Hematopoietic multipotent progenitor cell treated with erythropoietin and hydrocortisone succinate and interleukin-3 and kit ligand, for 8 days (in vitro differentiated cells): ENCODE measurements around the gene PMEPA1.

ENCODE experiments used
- DNase-seq: peaks from one replicate; pipeline ENCODE4 v3.0.0-alpha.2; 2015

Gene PMEPA1

DNA sequence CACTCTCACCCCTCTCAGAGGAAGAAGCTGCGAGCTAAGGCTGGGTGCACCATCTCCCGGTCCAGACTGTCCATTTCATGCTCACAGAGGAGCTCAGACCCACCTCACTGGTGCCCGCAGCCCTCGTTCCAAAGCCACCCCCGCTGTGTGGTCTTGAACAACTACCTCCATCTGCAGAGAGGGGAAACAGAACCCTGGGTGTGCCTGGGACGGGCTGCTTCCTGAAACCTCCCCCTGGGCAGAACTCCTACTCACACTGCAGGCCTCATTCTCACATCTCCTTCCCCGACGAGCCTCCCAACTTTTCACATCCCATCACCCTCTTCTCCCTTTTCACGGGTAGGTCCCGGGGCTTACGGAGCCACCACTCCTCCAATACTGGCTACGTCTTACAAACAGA lies 18.1 kb downstream of the PMEPA1 start:
- no peak for DNase-seq

DNA sequence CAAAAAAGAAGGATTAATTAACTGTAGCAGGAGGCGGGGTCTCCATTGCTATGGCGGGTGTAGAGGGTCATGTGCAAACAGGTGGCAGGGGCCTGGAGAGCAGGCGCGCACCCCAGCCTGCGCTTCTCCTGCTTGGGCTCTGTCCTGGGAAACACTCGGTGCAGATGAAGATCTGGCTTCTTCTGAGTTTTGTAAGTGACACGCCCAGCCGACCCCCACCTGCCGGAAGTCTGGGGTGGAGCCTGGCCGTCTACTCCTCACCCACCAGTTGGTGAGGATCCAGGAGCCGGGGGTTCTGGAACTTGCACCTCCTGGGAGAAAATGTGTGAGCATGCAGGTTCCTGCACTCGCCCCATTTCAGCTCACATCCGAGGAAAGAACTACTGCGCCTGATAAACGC lies 19.3 kb downstream of the PMEPA1 start:
- no peak for DNase-seq

DNA sequence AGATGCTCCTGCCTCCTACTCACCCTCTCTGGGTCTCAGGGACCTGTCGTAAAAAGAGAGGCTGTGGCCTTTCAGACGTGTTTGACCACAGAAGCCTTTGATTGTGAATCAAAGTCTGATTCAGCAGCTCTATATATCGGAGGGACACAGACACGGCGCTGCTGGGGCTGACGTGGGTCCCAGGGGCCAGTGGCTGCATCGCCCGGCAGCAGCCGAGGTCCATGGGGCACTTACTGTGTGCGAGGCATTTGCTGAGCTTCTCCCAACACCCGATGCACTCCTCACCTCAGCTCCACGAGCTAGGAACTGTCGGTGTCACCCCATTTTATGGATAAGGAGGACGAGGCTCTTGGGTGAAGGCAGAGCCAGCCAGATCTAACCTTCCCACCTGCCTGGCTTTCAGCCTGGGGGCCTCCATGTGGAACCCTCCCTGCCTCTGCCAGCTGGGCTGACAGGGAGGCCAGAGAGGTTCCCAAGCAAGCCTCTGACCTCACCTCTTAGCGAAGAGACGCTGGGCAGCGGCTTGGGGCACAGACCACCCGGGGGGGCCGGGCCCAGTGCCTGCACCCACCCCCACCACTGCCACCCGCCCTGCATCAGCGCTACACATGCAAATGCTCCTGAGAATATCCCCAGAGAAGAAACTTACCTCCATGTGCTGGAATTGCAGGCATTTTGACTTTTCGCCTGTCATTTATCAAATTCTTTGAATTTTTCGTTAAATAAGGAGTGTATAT lies 19.9 kb downstream of the PMEPA1 start:
- no peak for DNase-seq

DNA sequence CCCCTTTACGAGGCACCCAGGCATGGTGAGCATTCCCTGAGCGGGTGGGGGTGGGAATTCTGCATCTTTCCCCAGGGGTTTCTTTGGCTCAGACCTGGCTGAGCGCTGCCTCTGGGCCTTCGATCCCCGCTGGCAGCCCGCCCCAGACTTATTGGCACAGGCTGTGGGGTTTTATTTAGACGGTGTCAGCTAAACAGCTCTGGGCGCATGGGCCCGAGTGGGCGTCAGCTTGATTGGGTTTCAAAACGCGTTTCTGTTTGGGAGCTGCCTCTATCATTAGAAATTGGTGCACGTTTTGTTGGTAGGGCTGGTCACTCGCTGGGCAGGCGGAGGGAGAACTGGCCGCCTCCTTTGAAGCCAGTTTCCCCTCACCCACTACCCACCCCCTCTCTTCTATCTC lies 21.0 kb downstream of the PMEPA1 start:
- DNase-seq: no peak

DNA sequence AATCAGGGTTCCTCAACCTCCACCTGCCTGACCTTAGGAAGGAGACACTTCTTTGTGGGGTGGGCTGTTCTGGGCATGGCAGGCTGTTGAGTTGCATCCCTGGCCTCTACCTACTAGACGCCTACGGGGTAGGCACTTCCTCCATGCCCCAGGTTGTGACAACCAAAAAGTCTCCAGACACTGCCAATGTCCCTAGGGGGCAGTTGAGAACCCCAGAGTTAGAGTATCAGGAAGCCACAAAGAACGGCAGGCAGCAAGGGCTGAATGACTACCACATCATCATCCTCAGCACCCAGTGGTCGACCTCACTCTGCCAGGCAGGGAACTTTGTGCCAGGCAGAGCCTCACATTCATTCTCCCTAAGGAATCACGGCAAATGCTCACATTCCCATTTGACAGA lies 21.5 kb downstream of the PMEPA1 start:
- no peak for DNase-seq

DNA sequence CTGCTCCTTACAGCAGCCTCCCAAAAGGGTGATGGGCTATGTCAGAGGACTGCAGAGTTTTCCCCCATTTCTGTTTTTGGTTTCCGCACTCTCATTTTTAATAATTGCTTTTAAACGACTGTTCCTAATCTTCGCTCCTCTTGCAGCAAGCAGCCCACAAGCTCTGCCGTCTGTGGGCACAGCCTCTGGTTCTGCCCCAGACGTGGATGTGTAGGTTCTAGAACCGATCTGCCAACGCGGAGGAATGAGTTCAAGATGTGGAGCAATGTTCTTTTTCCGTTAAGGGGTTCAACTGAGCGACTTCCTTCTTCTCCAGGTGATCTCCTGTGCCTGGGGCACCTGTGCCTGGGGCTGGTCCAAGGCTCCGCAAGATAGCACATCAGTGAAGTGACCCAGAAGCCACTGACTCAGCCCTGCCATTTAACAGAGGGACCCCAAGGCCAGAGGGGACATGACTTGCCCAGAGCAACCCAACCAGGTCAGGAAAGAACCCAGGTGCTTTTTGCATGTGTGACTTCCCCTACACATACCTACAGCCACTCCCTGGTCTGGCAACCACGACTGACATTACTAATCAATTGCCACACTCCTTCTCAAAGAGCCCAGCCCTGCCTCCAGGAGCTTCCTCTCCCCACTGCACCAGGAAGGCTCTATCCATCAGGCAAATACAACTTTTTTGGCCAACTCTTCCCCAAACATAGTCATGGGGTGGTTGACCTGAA lies 22.7 kb downstream of the PMEPA1 start:
- no peak for DNase-seq

DNA sequence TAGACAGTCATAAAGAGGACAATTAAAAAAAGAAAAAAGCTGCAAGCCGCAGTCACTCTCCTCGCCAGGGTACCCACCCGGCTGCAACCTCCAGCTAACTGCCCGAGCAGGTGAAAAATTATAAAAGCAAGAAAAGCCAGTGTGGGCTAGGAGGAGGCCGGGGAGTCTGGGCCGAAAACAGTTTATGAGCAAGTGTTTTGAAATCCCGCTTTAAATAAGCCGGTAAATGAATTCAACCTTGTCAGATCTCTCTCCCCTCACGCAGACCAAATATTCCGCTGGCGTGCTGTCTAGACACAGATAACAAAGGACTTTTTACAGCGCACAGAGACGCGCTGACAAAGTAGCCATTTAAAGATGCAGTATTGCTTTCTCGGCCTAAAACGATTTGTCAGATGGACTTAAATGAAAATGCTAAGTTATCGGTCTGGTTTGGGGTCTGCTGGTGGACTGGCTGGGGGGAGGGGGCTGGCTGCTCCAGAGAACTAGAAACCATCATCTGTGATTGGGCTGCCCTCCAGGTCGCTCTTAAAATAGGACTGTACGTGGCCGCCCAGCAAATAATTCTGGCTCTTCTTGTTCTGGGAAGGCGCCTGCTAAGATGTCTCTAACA lies 24.6 kb downstream of the PMEPA1 start:
- DNase-seq: no peak

DNA sequence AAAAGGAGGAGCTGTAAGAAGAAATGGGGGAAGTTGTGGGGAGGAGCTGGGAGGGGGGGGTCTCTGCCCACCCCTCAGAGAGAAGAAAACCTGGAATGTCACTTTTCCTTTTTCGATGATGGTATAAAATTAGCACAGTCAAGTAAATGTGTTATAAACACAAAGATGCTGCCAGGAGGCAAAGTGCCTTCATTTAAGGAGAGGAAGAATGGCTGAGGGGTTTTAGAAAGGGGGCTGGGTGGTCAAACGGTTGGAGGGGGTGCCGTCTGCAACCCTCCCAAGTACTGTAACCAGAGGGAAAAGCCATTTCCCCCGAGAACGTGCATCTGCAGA lies 25.0 kb downstream of the PMEPA1 start:
- DNase-seq: no peak

DNA sequence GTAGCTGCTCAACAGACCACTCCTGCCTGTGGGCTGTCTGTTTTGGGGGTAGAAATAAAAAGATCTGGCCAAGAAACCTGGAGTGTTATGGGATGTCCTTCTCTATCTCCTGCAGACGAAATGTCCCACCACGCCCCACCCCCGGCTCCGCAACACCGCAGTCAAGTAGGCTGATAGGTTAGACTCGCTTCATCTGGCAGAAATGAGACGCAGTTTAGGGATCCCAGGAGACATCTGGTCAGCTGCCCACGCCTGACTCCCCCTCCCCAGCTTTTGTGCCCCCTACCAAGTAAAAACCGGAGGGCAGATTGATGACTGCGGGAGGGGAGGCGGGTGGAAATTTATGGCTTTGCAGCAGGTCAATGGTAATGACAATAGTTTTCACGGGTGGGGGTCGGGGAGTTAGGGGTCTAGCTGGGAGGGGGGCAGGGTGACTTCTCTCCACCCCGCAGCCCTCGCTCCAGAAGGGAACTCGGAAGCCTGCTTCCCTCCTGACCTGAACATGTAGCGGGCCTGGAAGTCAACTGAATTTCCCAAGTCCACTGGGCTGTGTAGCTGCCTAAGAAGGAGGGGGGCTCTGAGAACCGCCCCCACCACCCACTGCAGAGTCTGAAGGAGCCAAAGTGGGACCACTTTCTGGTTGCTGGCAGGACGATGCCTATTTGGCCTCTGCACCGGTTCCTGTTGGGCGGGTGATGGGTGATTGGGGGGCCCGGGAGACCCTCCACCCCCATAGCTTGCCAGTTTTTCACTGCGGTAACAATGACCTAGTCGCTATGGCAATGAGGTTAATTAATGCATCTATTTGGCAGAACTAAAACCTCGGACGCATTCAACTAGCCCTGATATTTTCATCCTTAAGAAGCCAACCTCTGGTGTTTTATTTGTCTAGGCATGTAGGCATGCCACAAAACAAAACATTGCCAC lies 25.7 kb downstream of the PMEPA1 start:
- no peak for DNase-seq

DNA sequence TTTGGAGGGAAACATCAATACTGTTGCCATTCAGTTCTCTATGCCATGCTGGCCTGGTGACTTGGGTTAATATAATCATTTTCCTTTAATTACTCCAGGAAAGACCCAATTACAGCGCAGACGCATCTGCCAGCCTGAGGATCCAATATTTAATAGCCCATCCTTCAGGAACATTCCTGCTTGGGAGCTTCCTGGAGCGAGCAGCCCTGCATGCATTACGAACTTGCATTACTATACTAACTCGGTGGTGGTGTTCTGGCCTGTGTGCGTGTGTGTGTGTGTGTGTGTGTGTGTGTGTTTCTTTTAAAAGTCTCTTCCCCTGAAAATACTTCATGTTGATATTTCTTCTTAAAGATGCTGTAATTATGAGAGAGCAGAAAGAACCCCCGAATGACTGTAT lies 26.5 kb downstream of the PMEPA1 start:
- no peak for DNase-seq

DNA sequence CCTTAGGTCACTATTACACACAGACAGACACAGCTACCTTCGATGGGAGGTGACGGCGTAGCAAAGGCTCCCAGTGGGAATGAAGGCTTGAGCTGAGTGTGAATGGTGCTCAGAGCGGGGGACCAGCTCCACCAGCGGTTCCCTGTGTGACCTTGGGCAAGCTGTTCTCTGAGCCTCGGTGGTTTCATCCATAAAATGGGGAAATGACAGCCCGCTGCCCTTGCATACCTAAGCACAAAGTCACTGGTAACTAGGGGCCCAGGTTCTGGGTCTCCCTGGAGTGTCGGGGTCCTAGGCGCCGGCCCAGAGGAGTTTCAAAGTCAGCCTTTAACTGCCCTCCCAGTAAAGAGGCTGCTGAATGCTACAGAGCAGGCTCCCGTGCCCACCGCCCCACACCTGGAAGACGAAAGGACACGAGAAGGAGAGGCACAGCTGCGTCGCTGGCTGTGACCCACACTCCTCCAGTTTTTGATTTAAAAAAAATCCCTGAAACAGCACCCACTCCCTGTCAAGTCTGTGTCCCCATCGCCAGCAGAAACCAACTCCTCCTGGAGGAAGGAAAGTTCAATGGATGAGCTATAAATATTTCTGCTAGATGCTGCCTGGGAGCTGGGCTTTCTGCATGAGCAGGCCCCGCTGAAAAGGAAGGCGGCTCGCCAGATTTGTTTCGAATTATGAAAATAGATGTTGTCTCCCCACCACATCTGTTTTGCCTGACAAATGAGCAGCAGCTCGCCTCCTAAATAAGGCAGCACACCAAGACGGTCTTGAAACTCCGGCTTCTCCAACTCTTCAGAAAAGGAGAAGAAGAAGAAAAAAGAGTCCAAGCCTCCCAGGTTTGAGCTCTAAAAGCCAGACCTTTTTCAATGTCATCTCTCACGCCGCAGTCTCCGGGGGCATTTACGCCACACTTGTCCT lies 27.4 kb downstream of the PMEPA1 start:
- no peak for DNase-seq

DNA sequence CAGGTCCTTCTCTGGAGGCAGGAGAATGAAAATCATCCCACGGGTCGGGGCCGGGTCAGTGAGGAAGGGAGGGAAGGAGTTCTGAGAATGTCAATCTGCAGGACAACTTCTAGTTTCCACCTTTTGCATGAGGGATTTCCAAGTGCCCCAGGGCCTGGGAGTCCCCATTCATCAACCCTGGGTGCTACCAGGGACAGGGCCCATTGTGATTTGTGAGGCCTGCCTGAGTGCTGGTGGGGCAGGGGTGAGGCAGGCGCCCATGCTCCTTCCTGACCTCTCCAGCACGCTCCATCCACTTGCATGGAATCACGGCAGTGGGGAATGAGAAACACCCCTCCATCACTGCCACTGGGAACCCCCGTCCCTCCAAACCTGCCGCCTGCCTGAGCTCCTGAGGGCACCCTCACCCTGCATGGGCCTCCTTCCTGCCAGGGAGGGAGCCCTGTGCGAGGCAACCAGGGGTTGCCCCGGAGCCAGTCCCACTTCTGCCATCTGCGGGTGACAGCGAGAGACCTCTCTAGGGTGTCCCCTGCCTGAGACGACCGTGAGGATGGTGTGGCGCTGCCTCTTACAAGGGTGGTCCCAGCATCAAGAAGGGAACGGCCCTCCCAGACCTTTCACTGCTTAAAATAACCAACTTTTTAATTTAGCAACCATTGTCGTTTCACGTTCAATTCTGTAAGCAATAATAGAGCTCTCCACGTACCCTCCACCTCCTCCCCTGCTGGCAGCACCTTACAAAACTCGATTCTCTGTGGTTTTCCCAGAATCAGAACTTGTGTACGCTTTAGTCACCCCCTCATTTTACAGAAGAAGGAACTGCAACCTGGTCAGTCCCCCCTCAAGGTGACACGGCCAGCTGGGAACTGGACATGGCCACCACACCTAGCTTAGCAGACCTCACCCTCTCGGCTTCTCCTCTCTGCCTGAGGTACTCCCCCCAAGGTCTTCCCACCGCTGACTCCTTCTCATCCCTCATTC lies 28.6 kb downstream of the PMEPA1 start:
- no peak for DNase-seq

DNA sequence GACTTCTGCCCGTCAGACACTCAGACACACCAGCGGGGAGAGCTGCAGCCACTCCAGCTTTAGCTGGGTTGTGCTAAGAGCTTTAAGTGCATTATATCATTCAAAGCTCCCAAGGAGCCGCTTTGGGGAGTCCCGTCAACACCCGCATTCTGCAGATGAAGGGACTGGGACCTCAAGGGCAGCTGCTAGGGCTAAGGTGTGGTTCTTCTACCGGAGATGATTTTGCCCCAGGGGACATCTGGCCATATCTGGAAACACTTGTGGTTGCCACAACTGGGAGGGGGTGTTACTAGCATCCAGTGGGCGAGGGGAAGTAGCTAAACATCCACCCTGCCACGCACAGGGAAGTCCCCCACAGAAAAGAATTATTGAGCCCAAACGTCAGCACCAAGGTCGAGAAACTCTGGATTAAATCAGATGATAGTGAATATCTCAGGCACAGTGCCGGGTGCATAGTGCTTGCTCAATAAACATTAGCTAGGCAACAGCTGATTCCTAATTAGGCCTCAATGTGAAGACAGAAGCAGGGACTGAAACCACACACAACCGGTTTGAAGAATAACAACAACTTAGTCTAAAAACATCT lies 29.6 kb downstream of the PMEPA1 start:
- no peak for DNase-seq

DNA sequence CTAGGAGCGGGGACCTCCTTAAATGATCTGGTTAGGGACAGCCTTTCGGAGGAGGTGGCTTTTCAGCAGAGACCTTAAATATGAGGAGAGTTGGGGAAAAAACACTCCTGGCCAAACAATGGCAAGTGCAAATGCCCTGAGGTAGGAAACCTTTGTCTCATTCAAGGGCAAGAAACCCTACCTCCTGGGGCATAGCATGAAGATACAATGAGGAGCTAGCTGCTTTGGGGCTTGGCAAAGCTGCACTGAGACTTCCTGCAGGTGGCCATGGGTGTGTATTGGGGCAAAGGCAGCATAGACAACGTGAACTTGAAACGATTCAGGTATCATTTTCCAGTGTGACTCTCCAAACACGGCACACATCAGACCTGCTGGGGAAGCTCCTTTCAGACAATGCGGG lies 30.7 kb downstream of the PMEPA1 start:
- no peak for DNase-seq

DNA sequence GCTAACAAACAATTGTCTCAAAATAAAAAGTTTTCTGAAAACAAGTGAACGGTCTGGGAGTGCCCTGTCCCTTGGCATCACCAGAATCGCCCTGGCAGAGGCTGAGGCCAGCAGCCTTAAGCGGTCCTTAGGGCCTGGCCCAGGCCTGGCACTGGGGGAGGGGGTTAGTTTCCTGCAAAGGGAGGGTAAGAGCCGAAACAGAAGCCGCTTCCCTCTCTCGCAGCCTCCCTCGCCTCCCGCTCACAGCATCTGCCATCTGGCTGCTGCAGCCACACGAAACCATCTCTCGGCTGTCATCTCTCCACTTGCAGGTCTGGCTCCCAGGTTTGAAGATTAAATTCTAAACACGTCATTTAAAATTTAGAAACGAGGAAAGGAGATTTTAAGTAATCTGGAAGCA lies 31.5 kb downstream of the PMEPA1 start:
- no peak for DNase-seq

DNA sequence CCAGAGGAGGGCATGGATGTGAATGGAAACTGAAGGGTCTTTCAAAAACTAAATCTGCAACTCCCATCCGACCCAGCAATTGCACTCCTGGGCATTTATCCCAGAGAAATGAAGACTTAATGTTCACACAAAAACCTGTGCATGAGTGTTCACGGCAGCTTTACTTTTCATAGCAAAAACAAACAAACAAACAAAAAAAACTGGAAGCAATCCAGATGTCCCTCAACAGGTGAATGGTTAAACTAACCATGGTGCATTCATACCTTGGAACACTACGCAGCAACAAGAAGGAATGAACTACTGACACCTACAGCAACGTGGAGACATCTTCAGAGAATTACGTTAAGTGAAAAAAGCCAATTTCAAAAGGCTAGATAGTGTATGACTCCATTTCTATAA lies 32.2 kb downstream of the PMEPA1 start:
- DNase-seq: no peak

DNA sequence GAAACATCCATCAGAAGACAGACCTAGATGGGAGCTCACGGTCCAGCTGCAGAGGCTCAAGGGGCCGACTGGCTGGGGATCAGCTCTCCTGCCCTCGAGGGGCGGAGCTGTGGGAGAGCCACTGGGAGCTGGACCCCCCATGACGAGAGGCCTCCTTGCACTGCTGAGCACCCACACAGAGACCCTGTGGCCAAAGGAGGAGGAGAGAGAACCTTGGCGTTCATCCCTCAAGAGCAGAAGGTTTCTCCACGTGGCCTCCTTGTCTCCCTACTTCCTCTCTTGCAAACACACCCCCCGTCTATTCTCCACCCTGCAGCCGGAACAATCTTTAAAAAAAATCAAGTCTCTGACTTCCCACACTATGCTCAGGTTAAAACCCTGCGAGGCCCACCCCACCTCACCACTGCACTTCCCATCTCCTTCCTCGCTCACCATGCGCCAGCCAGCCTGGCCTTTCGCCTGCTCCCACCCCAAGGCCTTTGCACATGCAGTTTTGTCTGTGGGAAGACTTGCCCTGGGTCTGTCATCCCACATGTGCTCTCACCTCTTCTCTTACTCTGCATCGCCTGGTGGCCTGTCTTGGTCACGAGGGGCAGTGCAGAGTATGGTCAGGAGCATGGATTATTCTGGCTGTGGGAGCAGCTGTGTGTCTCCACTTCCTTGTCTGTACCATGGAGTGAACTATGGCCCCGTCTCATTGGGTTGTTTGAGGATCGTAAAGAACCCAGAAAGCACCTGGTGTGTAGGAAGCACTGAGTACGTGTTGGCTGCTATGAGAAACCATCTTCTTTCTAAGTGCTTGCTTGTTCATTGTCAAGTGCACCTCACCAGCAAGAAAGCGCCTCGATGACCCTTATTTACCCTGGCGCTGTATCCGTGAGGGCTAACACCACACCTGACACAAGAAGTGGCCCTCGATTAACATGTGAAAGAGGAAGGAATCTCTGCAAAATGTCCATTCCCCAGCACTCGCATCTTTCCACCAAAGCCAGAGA lies 32.9 kb downstream of the PMEPA1 start:
- no peak for DNase-seq

DNA sequence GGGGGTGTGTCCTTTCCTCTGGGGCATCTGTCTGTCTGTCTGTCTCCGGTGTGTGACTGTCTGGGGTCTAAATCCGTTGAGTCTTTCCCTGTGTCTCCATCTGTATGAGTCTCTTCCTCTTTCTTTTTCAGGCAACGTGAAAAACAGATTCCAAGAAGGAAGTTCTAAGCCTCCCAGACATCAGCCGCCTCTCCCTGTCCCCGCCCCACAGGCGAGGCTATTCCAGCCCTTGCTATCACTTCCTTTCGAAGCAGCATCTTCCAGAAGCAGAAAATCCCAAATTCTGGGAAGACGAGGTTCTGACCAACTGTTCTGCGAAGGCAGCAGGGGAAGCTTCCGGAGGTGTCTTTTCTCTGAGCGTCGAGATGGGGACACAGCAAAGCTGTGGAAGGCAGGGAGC lies 34.0 kb downstream of the PMEPA1 start:
- no peak for DNase-seq

DNA sequence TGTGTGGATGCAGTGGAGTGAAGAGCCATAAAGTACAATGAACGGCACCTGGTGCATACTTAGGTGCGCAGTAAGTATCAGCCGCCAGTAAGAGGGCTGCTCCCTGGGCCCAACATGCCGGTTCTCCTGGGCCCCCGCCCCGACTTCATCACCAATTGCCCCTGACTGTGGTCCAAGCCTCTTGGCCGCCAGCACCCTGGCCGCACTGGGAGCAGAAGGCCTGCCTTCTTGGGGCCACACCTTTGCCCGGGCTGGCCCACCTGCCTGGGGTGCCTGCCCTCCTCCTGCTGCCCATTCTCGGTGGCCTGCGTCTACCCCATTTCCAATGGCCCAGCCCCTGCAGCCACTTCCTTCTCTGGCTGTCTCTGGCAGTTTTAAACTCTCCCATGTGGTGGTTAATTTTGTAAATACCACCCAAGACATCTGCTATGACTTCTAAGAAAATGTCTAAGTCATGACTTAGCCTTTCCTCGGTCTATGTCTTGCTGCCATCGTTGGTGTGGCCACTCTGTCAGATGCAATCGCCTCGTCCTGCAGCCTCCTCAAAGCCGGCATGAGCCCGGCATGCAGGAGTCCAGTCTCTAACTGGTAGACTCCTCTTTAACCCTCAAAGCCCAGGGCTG lies 36.8 kb downstream of the PMEPA1 start:
- DNase-seq: no peak
